ENCODE measurements around the gene C17orf78.
"Not testable (repeated sequence)": the region's sequence is repeated elsewhere in the genome, so short reads cannot be mapped to it uniquely, and the experiment has no call there.

Gene C17orf78

GRCh38 chr17:37438141-37438540 is 62.4 kb downstream of the C17orf78 start:
- DNase-seq (ENCODE audit: low spot score) = no peak

GRCh38 chr17:37440424-37440823 is 64.6 kb downstream of the C17orf78 start:
- no peak for DNase-seq (ENCODE audit: low spot score)

- not testable (repeated sequence) for DNase-seq (ENCODE audit: low spot score)
Measured at GRCh38 chr17:37441369-37442014, 65.7 kb downstream of the C17orf78 start.
